OCI-LY3 (cell line): Measurements from ENCODE around the gene RAPGEF2.

Experiments
- EZH2phosphoT487 ChIP-seq: fragments of 200-600 bp; shearing (Covaris generic); IDR thresholded peaks from 2 replicates; pipeline ENCODE4 v1.6.1; 2018; ENCODE audit warnings: antibody characterized with exemption, mixed run types, low read depth
- TF ChIP-seq, protein P1 (sequence below): fragments of 200-600, 300-600 bp; sonication (generic); IDR thresholded peaks from 2 replicates; pipeline ENCODE4 v1.5.1; 2014; ENCODE audit warnings: antibody characterized with exemption, low read length, low read depth

DNA sequence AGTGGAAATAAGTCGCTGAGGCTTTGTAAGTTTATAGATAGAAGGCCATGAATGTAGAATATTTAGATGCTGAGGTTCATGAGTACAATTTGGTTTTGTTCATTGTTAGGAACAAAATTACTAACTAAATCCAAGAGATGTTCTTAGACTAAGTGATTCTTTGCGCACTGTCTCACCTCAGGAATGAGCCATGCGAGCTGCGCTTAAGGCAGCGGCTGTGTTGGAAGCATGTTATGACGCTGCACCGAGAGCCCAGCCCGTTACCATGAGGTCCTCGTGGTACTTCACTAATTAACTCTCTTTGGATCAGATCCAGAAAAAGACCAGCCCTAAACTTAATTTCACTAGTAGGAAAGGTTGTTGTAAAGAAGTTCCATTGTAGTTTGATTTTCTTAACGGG is 166.2 kb downstream of the RAPGEF2 start:
- TF ChIP-seq, protein P1, sequence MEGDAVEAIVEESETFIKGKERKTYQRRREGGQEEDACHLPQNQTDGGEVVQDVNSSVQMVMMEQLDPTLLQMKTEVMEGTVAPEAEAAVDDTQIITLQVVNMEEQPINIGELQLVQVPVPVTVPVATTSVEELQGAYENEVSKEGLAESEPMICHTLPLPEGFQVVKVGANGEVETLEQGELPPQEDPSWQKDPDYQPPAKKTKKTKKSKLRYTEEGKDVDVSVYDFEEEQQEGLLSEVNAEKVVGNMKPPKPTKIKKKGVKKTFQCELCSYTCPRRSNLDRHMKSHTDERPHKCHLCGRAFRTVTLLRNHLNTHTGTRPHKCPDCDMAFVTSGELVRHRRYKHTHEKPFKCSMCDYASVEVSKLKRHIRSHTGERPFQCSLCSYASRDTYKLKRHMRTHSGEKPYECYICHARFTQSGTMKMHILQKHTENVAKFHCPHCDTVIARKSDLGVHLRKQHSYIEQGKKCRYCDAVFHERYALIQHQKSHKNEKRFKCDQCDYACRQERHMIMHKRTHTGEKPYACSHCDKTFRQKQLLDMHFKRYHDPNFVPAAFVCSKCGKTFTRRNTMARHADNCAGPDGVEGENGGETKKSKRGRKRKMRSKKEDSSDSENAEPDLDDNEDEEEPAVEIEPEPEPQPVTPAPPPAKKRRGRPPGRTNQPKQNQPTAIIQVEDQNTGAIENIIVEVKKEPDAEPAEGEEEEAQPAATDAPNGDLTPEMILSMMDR: no peak
- no peak for TF ChIP-seq EZH2phosphoT487
